GM12878 (cell line): Measurements from ENCODE around the gene JPT1. TPM values are rescaled to one million over a fixed set of nuclear protein-coding genes. Genes with fewer than 3 reads are reported as not detected.

Experiments used
- BMI1 ChIP-seq: fragments of 450-650 bp; IDR thresholded peaks from 2 replicates; pipeline ENCODE4 v1.6.1; 2016; ENCODE audit warnings: mild to moderate bottlenecking, moderate library complexity, borderline replicate concordance
- ELK1 ChIP-seq: IDR thresholded peaks from 2 replicates; pipeline ENCODE4 v1.6.1; 2012; ENCODE audit warnings: low read depth, low read length, improper control_type of control experiment
- EZH2 ChIP-seq: IDR thresholded peaks from 2 replicates; pipeline ENCODE4 v1.6.1; 2012; ENCODE audit warnings: low read depth, mild to moderate bottlenecking, control low read depth, inconsistent platforms, low read length, borderline replicate concordance; ENCODE audit not compliant: control insufficient read depth
- FOXK2 ChIP-seq: fragments of 450-650 bp; IDR thresholded peaks from 2 replicates; pipeline ENCODE4 v1.6.1; 2017; ENCODE audit warnings: mild to moderate bottlenecking, moderate library complexity
- GABPA ChIP-seq: IDR thresholded peaks from 2 replicates; pipeline ENCODE4 v1.6.1; 2014; ENCODE audit warnings: antibody characterized with exemption, low read depth, mild to moderate bottlenecking, inconsistent platforms
- IKZF1 ChIP-seq: fragments of 450-650 bp; conservative IDR thresholded peaks from 2 replicates; pipeline ENCODE4 v1.6.1; 2017; ENCODE audit warnings: antibody characterized with exemption, mild to moderate bottlenecking
- MYB ChIP-seq: fragments of 150-350 bp; IDR thresholded peaks from 2 replicates; pipeline ENCODE4 v1.6.1; 2014; ENCODE audit warnings: mild to moderate bottlenecking, low read depth, low read length, borderline replicate concordance
- RUNX3 ChIP-seq: IDR thresholded peaks from 2 replicates; pipeline ENCODE4 v1.6.1; 2012; ENCODE audit warnings: low read length, inconsistent platforms
- SIN3A ChIP-seq: IDR thresholded peaks from 2 replicates; pipeline ENCODE4 v1.6.1; 2012; ENCODE audit warnings: low read depth, low read length, improper control_type of control experiment
- SKIL ChIP-seq: fragments of 450-650 bp; IDR thresholded peaks from 2 replicates; pipeline ENCODE4 v1.6.1; 2017; ENCODE audit warnings: mild to moderate bottlenecking, low read depth, inconsistent platforms; ENCODE audit not compliant: poor library complexity, severe bottlenecking
- USF2 ChIP-seq: IDR thresholded peaks from 2 replicates; pipeline ENCODE4 v1.6.1; 2011; ENCODE audit warnings: low read depth, low read length, improper control_type of control experiment, borderline replicate concordance
- WRNIP1 ChIP-seq: IDR thresholded peaks from 2 replicates; pipeline ENCODE4 v1.6.1; 2011; ENCODE audit warnings: low read depth, low read length, improper control_type of control experiment, borderline replicate concordance
- YY1 ChIP-seq: IDR thresholded peaks from 2 replicates; pipeline ENCODE4 v1.6.1; 2011; ENCODE audit warnings: low read depth, mild to moderate bottlenecking, low read length
- polyA plus RNA-seq, 11 experiments: library from polyadenylated mRNA; depleted of rRNA in 4 of 11; unstranded in 6 of 11; stranded (reverse) in 5 of 11; fragments of >200 nt; fragmentation: Nextera tagmentation in 4 of 11; fragmentation: Illumina TruSeq in 1 of 11; extraction: Ambion mirVana in 4 of 11; extraction: Trizol in 1 of 11; gene quantifications; 1 replicate in 1 of 11; 2 replicates in 10 of 11; pipeline versions ENCODE4 v1.2.1 to v1.2.3, GENCODE V29; 2011 to 2016; ENCODE audit warnings: inconsistent platforms in 2 of 11, missing spikeins in 2 of 11, low read depth in 1 of 11
- total RNA-seq, 4 experiments: library from RNA; depleted of rRNA in 3 of 4; stranded (reverse); fragments of >200 nt in 3 of 4; fragmentation: Illumina TruSeq in 1 of 4; extraction: Trizol in 1 of 4; gene quantifications; 2 replicates each; pipeline versions ENCODE4 v1.2.1 to v1.2.3, GENCODE V29; 2013 to 2021
- TF ChIP-seq, protein P1 (sequence below): fragments of 450-650 bp; IDR thresholded peaks from 2 replicates; pipeline ENCODE4 v1.6.1; 2017; ENCODE audit warnings: borderline replicate concordance
- TF ChIP-seq, protein P2 (sequence below): fragments of 450-650 bp; IDR thresholded peaks from 2 replicates; pipeline ENCODE4 v1.6.1; 2017; ENCODE audit warnings: antibody characterized with exemption, mild to moderate bottlenecking, moderate library complexity
- TF ChIP-seq, protein P3 (sequence below): fragments of 450-650 bp; IDR thresholded peaks from 2 replicates; pipeline ENCODE4 v1.6.1; 2017; ENCODE audit warnings: mild to moderate bottlenecking, moderate library complexity

JPT1 gene
- total and polyA plus RNA-seq, 10 of the 15 experiments (the other 5 are each of a cell fraction or from before 2014, with no cell fraction given), result 79.7 to 651 (median 323) TPM

- TF ChIP-seq, protein P1, sequence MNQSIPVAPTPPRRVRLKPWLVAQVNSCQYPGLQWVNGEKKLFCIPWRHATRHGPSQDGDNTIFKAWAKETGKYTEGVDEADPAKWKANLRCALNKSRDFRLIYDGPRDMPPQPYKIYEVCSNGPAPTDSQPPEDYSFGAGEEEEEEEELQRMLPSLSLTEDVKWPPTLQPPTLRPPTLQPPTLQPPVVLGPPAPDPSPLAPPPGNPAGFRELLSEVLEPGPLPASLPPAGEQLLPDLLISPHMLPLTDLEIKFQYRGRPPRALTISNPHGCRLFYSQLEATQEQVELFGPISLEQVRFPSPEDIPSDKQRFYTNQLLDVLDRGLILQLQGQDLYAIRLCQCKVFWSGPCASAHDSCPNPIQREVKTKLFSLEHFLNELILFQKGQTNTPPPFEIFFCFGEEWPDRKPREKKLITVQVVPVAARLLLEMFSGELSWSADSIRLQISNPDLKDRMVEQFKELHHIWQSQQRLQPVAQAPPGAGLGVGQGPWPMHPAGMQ, result no peak
- TF ChIP-seq RUNX3, result peak; percentile 82
- no peak for TF ChIP-seq SKIL
- TF ChIP-seq, protein P2, sequence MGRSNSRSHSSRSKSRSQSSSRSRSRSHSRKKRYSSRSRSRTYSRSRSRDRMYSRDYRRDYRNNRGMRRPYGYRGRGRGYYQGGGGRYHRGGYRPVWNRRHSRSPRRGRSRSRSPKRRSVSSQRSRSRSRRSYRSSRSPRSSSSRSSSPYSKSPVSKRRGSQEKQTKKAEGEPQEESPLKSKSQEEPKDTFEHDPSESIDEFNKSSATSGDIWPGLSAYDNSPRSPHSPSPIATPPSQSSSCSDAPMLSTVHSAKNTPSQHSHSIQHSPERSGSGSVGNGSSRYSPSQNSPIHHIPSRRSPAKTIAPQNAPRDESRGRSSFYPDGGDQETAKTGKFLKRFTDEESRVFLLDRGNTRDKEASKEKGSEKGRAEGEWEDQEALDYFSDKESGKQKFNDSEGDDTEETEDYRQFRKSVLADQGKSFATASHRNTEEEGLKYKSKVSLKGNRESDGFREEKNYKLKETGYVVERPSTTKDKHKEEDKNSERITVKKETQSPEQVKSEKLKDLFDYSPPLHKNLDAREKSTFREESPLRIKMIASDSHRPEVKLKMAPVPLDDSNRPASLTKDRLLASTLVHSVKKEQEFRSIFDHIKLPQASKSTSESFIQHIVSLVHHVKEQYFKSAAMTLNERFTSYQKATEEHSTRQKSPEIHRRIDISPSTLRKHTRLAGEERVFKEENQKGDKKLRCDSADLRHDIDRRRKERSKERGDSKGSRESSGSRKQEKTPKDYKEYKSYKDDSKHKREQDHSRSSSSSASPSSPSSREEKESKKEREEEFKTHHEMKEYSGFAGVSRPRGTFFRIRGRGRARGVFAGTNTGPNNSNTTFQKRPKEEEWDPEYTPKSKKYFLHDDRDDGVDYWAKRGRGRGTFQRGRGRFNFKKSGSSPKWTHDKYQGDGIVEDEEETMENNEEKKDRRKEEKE, result peak; percentile 31; the same call in 1 of the 2 replicates
- TF ChIP-seq USF2, result no peak
- TF ChIP-seq FOXK2, result no peak
- TF ChIP-seq EZH2, result no peak
- TF ChIP-seq GABPA, result peak; percentile 76; the same call in 1 of the 2 replicates
- peak; percentile 82 for TF ChIP-seq ELK1
- TF ChIP-seq SIN3A, result 0 out of 2 replicates have a peak, but pooled peaks have one; percentile 25
- no peak for TF ChIP-seq BMI1
- TF ChIP-seq, protein P3, sequence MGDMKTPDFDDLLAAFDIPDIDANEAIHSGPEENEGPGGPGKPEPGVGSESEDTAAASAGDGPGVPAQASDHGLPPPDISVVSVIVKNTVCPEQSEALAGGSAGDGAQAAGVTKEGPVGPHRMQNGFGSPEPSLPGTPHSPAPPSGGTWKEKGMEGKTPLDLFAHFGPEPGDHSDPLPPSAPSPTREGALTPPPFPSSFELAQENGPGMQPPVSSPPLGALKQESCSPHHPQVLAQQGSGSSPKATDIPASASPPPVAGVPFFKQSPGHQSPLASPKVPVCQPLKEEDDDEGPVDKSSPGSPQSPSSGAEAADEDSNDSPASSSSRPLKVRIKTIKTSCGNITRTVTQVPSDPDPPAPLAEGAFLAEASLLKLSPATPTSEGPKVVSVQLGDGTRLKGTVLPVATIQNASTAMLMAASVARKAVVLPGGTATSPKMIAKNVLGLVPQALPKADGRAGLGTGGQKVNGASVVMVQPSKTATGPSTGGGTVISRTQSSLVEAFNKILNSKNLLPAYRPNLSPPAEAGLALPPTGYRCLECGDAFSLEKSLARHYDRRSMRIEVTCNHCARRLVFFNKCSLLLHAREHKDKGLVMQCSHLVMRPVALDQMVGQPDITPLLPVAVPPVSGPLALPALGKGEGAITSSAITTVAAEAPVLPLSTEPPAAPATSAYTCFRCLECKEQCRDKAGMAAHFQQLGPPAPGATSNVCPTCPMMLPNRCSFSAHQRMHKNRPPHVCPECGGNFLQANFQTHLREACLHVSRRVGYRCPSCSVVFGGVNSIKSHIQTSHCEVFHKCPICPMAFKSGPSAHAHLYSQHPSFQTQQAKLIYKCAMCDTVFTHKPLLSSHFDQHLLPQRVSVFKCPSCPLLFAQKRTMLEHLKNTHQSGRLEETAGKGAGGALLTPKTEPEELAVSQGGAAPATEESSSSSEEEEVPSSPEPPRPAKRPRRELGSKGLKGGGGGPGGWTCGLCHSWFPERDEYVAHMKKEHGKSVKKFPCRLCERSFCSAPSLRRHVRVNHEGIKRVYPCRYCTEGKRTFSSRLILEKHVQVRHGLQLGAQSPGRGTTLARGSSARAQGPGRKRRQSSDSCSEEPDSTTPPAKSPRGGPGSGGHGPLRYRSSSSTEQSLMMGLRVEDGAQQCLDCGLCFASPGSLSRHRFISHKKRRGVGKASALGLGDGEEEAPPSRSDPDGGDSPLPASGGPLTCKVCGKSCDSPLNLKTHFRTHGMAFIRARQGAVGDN, result peak; percentile 95
- peak; percentile 86 for TF ChIP-seq YY1
- peak; percentile 99 for TF ChIP-seq IKZF1
- no peak for TF ChIP-seq MYB
- no peak for TF ChIP-seq WRNIP1
Observed at GRCh38 chr17:75131278-75132017, 22.9 kb downstream of the JPT1 start, which contains the start of gene NT5C (continued).
